GM13977 (cell line): Measurements from ENCODE around the gene ARID3C.

Experiments used
- DNase-seq: peaks from one replicate; pipeline ENCODE4 v3.0.0; 2012; ENCODE audit warnings: low spot score
- CTCF ChIP-seq: IDR thresholded peaks from 2 replicates; pipeline ENCODE4 v1.5.1; 2012; ENCODE audit warnings: mild to moderate bottlenecking, control low read depth; ENCODE audit not compliant: insufficient read depth; ENCODE audit errors: extremely low read depth, missing control alignments
- in situ Hi-C: fragments of 300-500 bp; cut with MboI; formaldehyde crosslinking; loops from one replicate; pipeline ENCODE4 v1.12.0; 2022; ENCODE audit warnings: low sequenced_read_pairs, low pct_unique_long_range_greater_than_20kb, mixed read lengths, inconsistent platforms; ENCODE audit not compliant: unreplicated experiment

ARID3C gene

DNA sequence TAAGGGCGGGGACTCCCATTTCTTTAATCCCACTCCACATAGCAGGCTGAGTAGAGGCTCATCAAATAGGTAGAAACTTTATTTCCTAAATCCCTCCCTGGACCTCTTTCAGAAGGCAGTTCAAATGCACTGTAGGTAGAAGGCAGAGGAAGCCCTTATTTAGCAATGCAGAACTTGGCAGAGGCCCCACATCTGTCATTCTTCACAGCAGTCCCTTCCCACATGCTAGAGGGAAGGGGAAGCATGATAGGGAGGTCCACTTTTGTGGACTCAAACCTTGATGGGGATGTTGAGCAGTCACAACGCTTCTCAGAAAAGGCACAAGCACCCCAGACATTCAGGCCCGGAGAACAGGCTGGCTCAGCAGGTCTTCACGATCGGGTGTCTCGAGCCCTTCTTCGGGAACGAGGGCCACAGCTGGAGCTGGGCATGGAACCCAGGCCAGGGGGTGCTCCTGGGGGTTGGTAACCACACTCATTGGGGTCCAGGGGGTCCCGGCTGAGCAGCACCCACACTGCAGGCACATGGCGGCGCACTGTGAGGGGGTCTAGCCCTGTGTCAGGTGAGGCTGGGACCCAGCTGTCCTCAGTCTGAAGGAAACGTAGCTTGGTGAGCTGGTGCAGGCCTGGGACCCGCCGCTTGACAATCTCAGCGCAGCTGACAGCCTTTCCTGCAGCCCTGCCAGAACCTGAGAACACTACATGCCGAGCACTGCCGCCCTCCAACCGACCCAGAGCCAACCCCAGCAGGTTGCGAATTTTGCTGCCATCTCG, 18.2 kb downstream of the ARID3C start:
- no peak for DNase-seq
- in situ Hi-C loops = no loop called here
- no peak for TF ChIP-seq CTCF

DNA sequence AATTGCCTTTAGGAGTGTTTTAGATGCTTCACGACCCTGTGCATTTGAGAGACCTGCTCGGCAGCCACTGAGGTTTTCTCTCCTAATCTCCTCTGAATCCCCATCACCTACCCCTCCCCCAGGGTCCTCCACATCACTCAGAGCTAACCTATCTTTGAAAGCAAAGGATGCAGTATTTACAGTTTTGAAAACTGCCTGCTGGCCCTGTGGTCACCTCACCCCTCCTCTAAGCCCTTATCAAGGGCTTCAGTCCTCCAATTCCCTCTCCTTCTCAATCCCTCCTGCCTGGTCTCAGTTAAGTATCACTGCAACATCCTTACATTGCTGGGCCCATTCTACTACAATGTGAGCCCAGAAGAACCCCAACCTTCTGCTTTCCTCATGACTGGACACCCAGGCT, 21.5 kb downstream of the ARID3C start:
- DNase-seq = no peak
- no peak for TF ChIP-seq CTCF
- in situ Hi-C loops = no loop called here

DNA sequence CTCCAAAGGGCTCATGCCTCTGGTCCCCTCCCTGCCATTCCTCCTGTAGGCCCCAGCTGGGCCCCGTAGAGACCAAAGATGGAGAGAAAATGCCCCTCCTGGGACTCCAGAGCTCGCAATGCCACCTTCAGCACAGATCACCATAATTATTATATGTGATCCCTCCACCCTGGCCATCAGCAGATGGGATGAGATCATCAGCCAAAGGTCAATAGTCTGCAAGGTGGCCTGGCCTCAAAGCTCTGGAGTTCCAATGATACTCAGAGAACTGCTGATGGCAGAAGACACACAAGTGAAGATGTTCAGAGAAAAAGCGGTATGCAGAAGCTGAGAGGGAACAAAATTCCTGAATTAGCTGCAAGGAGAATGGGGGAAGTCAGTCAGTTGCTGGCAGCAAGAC, 22.0 kb downstream of the ARID3C start:
- no peak for TF ChIP-seq CTCF
- in situ Hi-C loops = no loop called here
- no peak for DNase-seq

GRCh38 chr9:34606190-34606589, 22.7 kb downstream of the ARID3C start:
- TF ChIP-seq CTCF = no peak
- DNase-seq = no peak
- in situ Hi-C loops = no loop called here

DNA sequence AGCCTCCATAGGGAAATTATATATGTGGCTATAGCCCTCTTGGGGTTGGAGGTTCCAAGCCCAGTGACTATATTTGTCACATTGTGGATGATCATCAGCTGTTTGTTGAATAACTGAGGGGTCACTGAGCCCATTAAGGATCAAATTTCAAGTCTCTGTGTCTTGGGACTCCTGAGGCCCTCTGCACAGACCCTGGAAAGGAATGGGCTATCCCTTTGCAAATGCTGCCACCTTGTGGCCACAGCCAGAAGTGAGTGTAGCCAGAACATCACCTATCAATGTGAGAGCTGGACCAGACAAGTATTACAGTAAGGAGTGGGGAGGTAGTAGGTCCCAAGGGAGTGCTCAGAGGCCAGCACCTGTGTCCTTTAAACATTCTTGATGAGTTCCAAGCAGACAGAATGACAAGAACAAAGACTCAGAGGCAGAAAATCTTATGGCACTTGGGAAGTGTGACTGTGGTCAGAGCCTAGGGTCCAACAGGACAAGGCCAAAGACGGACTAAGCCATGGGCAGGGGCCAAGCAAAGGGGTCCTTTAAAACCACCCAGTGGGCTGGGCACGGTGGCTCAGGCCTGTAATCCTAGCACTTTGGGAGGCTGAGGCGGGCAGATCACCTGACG, 25.1 kb downstream of the ARID3C start:
- in situ Hi-C loops = no loop called here
- peak; percentile 92 for TF ChIP-seq CTCF
- peak; percentile 88 for DNase-seq

- in situ Hi-C loops = no loop called here
- DNase-seq = no peak
- no peak for TF ChIP-seq CTCF
These were observed 26.8 kb downstream of the ARID3C start for GRCh38 chr9:34601937-34602573.
